Heart left ventricle (tissue), 16 donors: ENCODE results near the gene CHD2. TPM values are rescaled to one million over a fixed set of nuclear protein-coding genes. Genes with fewer than 3 reads are reported as not detected.
"Not testable (repeated sequence)": the region's sequence is repeated elsewhere in the genome, so short reads cannot be mapped to it uniquely, and the experiment has no call there.

Experiments used
- ATAC-seq, 4 donors: fragments of 200-7000 bp; cut with Tn5 transposase; one replicate each; pipeline ENCODE4 v1.9.1; 2020 to 2022; ENCODE audit warnings: moderate library complexity in 4 of 4, mild to moderate bottlenecking in 3 of 4, moderate number of reproducible peaks in 1 of 4
- DNase-seq, 5 donors: peaks; one replicate each; pipeline ENCODE4 v3.0.0-alpha.2; 2020
- H3K27ac ChIP-seq, 12 donors: fragments of 200-600 bp; sonication (generic) in 4 of 12; one replicate each; pipeline versions ENCODE4 v1.5.0 to v1.8.0; 2016 to 2022; ENCODE audit warnings: mild to moderate bottlenecking in 2 of 12
- H3K27me3 ChIP-seq, 9 donors: fragments of 200-600 bp; sonication (generic) in 2 of 9; one replicate each; pipeline versions ENCODE4 v1.5.1 to v1.8.0; 2016 to 2022; ENCODE audit warnings: mild to moderate bottlenecking in 3 of 9
- H3K36me3 ChIP-seq, 9 donors: fragments of 200-600 bp; sonication (generic) in 2 of 9; one replicate each; pipeline versions ENCODE4 v1.5.0 to v1.8.0; 2018 to 2022; ENCODE audit warnings: mild to moderate bottlenecking in 2 of 9
- H3K4me1 ChIP-seq, 12 donors: fragments of 200-600 bp; sonication (generic) in 4 of 12; one replicate each; pipeline versions ENCODE4 v1.5.0 to v1.8.0; 2016 to 2022; ENCODE audit warnings: mild to moderate bottlenecking in 3 of 12
- H3K4me3 ChIP-seq, 12 donors: fragments of 200-600 bp; sonication (generic) in 4 of 12; one replicate each; pipeline versions ENCODE4 v1.5.0 to v1.8.0; 2017 to 2022; ENCODE audit warnings: mild to moderate bottlenecking in 9 of 12, moderate library complexity in 4 of 12
- H3K9me3 ChIP-seq, 12 donors: fragments of 200-600 bp; sonication (generic) in 4 of 12; one replicate each; pipeline versions ENCODE4 v1.5.0 to v1.8.0; 2016 to 2022; ENCODE audit warnings: mild to moderate bottlenecking in 1 of 12
- CTCF ChIP-seq, 12 donors: fragments of 200-600 bp; sonication (generic) in 4 of 12; IDR thresholded peaks; one replicate each; pipeline versions ENCODE4 v1.5.0 to v1.8.0; 2018 to 2022; ENCODE audit warnings: antibody characterized with exemption in 12 of 12, mild to moderate bottlenecking in 5 of 12
- POLR2A ChIP-seq, 2 donors: fragments of 450-650 bp; IDR thresholded peaks; one replicate each; pipeline ENCODE4 v1.6.1; 2017; ENCODE audit warnings: antibody characterized with exemption in 2 of 2, mild to moderate bottlenecking in 2 of 2, moderate library complexity in 2 of 2
- WGBS, 4 donors: extraction: QIAGEN DNeasy Blood & Tissue Kit in 2 of 4; methylation state at CpG; one replicate each; pipeline versions ENCODE4 v1.1.5 to v1.1.7; 2013 to 2018; 5-methylcytosine and 5-hydroxymethylcytosine counted together
- intact Hi-C, 10 donors: fragments of 100-400 bp; cut with DNase I; formaldehyde crosslinking; loops; one replicate each; pipeline versions ENCODE4 v1.11.1 to v1.14.2; 2022
- polyA plus RNA-seq, 2 donors: library from polyadenylated mRNA; stranded (reverse); fragments of 200-250 nt; gene quantifications; one replicate each; pipeline ENCODE4 v1.2.3, GENCODE V29; 2013
- total RNA-seq, 9 donors: library from RNA; depleted of rRNA in 2 of 9; stranded (reverse); fragments of >200 nt in 2 of 9; fragmentation: NEBNext Ultra II Directional in 3 of 9; extraction: Animal tissue kit (Norgen Biotek cat#: 25700) in 3 of 9; gene quantifications; one replicate each; pipeline versions ENCODE4 v1.1.0 to v1.2.4, GENCODE V29; 2016 to 2023
- donor health status: ischemic (EF 13 %, LVEDD 7.1; RV severe dilation, severe dysfunction).
- donor health status: healthy with polysubstance abuse.
- donor health status: DM: no; HTN: yes; CAD: no.
- donor health status: DM: no; HTN: no; CAD: no.
- donor health status: ischemic (EF 25% LVEDD 6.9; RV normal size, moderate dysfunction).
- donor health status: ischemic (EF 25% LVEDD 5.7; RV mildly dilated, moderate dysfunction).
- donor health status: healthy.
- donor health status: DM: yes; HTN: yes; CAD: no.
- donor health status: ischemic (EF 35%, LVEDD 5.7; RV mildly dilated, moderate dysfunction).
- donor health status: nonischemic (EF 11% LVEDD 7.7; RV severe dilation, severe dysfunction).
- donor health status: DM: yes; HTN: yes; CAD: no.
- donor health status: PGD.
- donor health status: ischemic (EF 29% LVEDD 5.4; RV normal size, mild dysfunction).
- donor health status: nonischemic (EF 23%, LVEDD 6.1; RV moderate dilation, normal function).

The CHD2 gene
- total and polyA plus RNA-seq, 11 donors, result 23.1 to 76.8 (median 41.6) TPM

GRCh38 chr15:93059442-93059841 lies 159.3 kb downstream of the CHD2 start:
- WGBS, 4 donors, result 65 to 80% (median 78%) methylated on average over 7 to 8 of the region's 8 CpGs
- H3K27me3 ChIP-seq, result no peaks in the 10 kb centered on the region
- intact Hi-C loops, result no loop called here
- DNase-seq (no peak), ATAC-seq (no peak)
- no peak overlapping the region for H3K4me3 ChIP-seq
- H3K36me3 ChIP-seq, result peaks cover 0 to 5% (median 0%) of the 10 kb centered on the region in 9 donors
- H3K27ac ChIP-seq, result peak overlapping the region in 1 of 12 donors; percentile 58
- no peaks in the 10 kb centered on the region for H3K9me3 ChIP-seq
- TF ChIP-seq POLR2A (IDR thresholded peaks at IDR 0.05) (no peak), CTCF (IDR thresholded peaks at IDR 0.05) (no peak)
- peaks cover 0 to 64% (median 17%) of the 10 kb centered on the region in 12 donors for H3K4me1 ChIP-seq

DNA sequence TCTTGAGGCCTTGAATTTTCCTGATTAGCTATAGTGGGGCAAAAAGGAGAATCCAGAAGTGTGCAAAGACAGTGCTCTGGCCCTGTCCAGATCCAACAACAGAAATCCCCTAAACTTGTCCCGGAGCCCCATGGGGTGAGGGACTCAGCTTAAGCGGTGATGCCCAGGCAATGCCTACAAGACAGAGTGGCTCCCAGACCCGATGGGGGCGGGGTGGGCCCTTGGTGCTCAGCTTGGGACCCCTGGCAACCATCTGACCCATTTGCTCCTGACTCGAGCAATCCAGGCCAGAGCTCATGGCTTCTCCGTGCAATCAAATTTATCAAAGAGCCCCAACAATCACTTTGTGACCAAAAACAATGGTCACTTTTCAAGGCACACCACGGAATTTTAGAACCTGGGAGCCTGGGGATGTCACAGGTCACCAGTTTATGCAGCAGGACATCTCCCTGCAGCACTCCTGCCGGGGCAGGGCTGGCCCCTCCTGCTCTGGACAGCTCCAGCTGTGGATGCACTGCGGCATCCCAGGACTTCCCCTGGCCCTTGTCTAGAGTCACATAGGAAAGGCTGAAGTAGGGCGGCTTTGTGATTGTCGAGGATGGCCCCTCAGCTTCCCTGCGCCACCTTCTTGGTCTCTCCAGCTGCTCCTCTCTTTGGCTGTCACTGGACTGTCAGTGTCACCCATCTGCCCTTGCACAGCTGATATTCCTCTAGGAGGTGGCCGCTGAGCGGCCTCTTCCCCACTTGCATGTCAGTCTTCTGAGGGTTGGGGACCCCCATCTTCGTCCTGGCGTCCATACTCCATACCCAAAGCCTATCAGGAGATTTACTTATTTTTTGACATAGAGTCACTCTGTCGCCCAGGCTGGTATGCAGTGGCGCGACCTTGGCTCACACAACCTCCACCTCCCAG lies 160.5 kb downstream of the CHD2 start:
- Histone ChIP-seq H3K4me3 (no peak overlapping the region), H3K27ac (peak overlapping the region in 1 of 12 donors; percentile 58), H3K9me3 (no peaks in the 10 kb centered on the region), H3K36me3 (peaks cover 0 to 5% (median 0%) of the 10 kb centered on the region in 9 donors), H3K4me1 (peaks cover 0 to 66% (median 17%) of the 10 kb centered on the region in 12 donors), H3K27me3 (no peaks in the 10 kb centered on the region)
- no peak for ATAC-seq
- DNase-seq, result no peak
- 72 to 87% (median 81%) methylated on average over 18 to 19 of the region's 19 CpGs for WGBS, 4 donors
- intact Hi-C loops, result no loop called here
- TF ChIP-seq POLR2A (IDR thresholded peaks at IDR 0.05), result no peak
- no peak for TF ChIP-seq CTCF (IDR thresholded peaks at IDR 0.05)

DNA sequence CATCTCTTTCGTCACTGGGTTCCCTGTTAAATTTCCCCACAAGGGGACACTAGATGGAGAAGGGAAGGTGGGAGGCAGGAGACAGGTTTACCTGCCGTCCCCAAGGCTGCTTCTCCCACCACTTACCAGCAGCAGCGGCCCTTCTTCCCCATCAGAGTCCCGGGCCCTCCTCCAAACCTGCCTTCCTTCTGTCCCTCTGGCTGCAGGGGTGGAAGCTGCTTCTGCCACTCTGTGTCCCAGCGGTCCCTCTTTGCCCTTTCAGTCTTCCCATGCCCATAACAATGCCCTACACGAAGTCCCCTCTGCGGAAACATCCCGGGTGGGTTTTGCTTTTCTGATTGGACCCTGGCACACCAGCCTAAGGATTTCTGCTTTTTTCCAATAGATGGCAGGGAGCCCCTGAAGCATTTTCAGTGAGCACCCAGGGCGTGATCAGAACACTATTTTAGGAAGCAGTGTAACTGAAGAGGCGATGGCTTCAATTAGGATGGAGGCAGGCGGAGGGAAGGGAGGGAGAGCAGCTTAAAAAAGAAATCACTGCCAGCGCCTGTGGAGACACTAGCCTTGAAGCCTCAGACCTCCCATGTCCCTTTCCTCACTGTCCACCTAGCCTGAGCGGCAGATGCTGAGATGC lies 162.6 kb downstream of the CHD2 start:
- H3K4me3 ChIP-seq, result peak overlapping the region in 1 of 12 donors; percentile 27
- peak overlapping the region in 3 of 12 donors; percentile 2 to 91 (median 41) for H3K27ac ChIP-seq
- H3K27me3 ChIP-seq, intact Hi-C loops, DNase-seq, H3K36me3 ChIP-seq, H3K9me3 ChIP-seq: not testable (repeated sequence)
- peak in 3 of 4 donors; percentile 53 to 63 (median 56) for ATAC-seq
- 37 to 50% (median 41%) methylated on average over 8 to 11 of the region's 13 CpGs for WGBS, 4 donors
- peaks cover 0 to 60% (median 18%) of the 10 kb centered on the region in 12 donors for H3K4me1 ChIP-seq

DNA sequence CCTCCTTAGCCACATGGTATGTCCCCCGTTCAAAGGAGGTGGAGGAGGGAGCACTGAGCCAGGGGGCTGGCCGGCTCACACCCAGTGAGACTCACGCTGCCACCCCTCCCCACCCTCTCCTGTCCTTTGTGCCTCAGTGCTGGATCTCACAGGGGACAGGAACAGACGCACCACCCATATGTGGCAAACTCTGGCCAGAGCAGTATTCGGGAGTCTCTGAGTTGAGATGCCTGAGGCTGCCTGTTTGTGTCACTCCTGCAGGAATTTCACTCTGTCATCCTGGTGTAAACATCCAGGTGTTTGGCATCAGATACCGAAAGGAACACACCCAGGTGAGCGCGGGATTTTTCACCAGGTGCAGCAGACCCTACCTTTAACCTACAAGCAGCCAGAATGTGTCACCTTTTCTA lies 163.1 kb downstream of the CHD2 start:
- TF ChIP-seq POLR2A (IDR thresholded peaks at IDR 0.05), result no peak
- TF ChIP-seq CTCF (IDR thresholded peaks at IDR 0.05), result no peak
- Histone ChIP-seq H3K27me3 (no peaks in the 10 kb centered on the region), H3K4me3 (no peak overlapping the region), H3K27ac (peak overlapping the region in 1 of 12 donors; percentile 91), H3K9me3 (no peaks in the 10 kb centered on the region), H3K4me1 (peaks cover 0 to 60% (median 17%) of the 10 kb centered on the region in 12 donors), H3K36me3 (peaks cover 0 to 5% (median 0%) of the 10 kb centered on the region in 9 donors)
- DNase-seq, result no peak
- intact Hi-C loops, result no loop called here
- no peak for ATAC-seq
- WGBS, 4 donors, result 46 to 56% (median 49%) methylated on average over 4 to 8 of the region's 8 CpGs
